ENCODE data around the gene CCDC6.

CCDC6 gene

GRCh38 chr10:59843748-59844147 is 62.6 kb downstream of the CCDC6 start:
- DNase-seq, result no peak

- no peak for DNase-seq
These were observed 66.8 kb downstream of the CCDC6 start for GRCh38 chr10:59839576-59839975.

DNA sequence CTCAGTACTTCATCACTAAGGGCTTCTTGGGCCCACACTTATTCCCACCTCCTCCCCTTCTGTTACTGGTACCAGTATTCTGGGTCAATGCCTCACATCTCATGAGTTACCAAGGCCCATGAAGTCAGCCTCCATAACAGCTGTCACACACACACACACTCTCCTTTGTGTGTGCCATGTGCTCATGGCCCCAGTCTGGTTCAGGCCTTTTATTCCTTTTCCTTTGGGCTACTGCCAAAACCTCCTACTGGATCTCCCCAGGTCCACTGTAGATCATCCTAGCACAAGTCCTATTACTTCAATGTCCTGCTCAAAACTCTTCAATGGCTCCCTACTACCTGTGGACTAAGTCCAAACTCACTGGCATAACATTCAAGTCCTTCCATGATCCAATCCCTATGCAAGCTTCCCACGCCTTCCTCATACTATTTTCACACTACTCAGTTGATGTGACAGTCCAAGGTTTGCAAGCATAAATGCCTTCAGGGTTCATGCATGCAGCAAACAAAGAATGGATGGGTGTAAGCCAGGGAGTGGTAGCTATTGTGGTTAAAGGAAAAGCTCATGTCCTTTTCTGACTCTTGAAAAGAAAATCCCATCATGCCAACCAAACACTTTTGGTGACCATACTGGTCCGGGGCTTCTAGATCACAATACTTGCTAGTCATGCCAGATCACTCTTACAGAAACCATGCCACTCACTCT is 68.1 kb downstream of the CCDC6 start:
- no peak for DNase-seq

- DNase-seq, result no peak
These were observed 72.5 kb downstream of the CCDC6 start for GRCh38 chr10:59833810-59834209.

- no peak for DNase-seq
These were observed 73.8 kb downstream of the CCDC6 start for GRCh38 chr10:59832506-59832905.

- DNase-seq, result no peak
These were observed 74.5 kb downstream of the CCDC6 start for GRCh38 chr10:59831658-59832503.

- no peak for DNase-seq
These were observed 75.6 kb downstream of the CCDC6 start for GRCh38 chr10:59830601-59831259.

DNA sequence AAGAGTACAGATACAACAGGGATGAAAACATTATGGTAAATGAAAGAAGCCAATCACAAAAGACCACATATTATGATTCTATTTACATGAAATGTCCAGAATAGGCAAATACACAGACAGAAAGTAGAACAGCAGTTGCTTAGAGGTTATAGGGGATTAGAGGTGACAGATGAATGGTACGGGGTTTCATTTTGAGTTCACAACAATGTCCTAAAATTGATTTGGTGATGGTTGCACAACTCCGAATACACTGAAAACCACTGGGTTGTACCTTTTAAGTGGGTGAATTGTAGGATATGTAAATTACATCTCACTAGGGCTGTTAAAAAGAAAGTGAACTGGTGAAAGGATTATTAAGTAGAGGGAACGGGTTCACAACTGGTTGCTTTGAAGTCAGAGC is 76.8 kb downstream of the CCDC6 start:
- DNase-seq, result no peak

DNA sequence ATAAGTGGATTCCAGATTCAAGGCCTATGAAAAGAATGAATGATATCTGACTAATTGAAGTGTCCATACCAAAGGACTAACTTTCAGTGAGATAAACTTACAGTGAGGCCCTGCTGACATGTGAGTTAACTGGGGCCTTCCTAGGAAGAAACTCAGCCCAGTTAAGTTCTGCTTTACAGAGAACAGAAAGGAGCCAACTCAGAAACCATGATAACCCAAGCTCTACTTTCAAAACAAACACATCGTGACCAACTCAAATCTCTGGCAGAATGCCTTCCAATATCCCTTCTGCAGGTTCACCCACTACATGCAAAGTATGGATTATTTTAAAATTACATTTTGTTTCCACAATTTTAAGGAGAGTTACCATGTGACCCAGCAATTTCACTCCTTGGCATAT is 77.3 kb downstream of the CCDC6 start:
- no peak for DNase-seq

GRCh38 chr10:59825932-59826331 is 80.4 kb downstream of the CCDC6 start:
- no peak for DNase-seq

DNA sequence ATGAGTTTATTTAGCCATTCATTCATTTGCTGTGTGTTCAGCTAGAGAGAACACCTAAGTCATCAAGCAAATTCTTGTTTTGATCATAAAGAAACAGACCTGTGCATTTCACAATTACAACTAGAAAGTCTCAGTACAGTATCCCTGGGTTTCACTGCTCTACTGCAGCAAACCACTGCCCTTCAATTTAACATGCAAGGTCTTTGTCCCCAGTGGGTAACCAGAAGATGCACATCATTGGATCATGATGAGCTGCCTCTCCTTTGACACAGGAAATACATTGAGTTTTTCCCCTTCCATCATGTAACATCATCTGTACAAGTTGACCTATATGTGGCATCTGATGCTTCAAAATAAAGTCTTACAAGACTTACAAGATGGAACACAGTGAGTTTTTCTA is 82.6 kb downstream of the CCDC6 start:
- DNase-seq, result no peak

DNA sequence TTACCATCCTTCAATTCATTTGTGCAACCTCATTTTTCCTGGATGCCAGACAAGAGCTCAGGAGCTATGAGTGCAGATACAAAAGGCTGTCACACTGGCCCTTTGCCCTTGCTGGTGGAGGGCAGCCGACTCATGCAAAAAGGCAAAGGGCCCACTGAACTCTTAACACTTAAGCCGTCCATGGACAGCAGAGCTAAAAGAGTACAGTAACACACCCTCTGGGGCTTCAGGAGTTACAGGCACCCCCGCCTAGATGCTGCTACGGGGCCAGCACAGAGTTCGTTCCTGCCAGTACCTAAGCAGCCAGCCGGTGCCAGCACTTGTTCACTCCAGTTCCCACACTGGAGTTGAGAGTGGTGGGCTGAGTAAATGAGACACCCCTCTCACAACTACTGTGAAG is 83.2 kb downstream of the CCDC6 start:
- DNase-seq, result no peak

DNA sequence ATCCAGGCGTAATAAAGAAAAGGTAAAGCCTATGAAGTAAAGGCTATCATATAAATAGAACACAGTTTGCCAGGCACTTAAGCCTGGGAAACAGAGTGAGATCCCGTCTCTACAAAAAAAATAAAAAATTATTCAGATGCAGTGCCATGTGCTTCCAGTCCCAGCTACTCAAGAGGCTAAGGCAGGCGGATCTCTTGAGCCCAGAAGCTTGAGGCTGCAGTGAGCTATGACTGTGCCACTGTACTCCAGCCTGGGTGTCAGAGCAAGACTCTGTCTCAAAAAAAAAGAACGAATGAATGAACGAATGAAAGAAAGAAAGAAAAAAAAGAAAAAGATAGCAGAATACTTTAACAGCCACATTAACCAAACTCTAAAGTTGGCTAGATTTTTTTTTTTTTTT is 85.9 kb downstream of the CCDC6 start:
- no peak for DNase-seq

DNA sequence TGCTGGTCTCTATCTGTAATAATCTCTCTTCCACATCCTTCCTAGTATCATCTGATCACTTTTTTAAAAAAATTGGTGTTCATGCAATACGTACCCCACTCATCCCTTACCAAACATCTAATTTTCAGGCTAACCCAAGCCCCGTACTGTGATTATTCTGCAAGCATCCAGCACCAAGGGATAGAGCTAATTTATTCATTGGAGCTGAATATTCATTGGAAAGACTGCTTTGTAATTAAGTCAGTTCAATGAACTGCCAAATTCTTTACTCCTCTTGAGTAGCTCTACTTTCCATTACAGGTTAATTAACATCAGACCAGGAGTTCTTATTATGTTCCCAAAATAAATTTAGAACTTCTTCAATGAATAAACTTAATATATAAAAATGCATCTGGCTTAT is 86.7 kb downstream of the CCDC6 start:
- DNase-seq, result no peak

GRCh38 chr10:59819265-59819664 is 87.1 kb downstream of the CCDC6 start:
- no peak for DNase-seq

DNA sequence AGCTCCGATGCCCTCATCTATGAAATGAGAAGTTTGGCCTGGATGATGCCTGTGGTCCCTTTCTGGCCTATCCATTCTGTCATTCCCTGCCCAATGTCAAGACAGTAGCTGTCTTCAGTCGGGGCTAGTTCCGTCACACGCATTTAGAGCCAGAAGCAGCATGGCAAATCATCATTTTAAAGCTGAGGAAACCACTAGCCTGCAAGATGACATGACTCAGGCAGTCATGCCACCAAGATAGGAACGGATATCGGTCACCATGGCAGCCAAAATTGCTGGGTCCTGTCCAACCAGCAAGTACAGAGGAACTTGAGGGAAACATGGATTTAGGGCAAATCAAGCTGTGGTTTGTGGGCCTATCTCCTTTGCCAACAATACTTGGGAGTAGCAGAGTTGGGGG is 88.6 kb downstream of the CCDC6 start:
- no peak for DNase-seq

GRCh38 chr10:59814878-59815277 is 91.5 kb downstream of the CCDC6 start:
- DNase-seq, result no peak

DNA sequence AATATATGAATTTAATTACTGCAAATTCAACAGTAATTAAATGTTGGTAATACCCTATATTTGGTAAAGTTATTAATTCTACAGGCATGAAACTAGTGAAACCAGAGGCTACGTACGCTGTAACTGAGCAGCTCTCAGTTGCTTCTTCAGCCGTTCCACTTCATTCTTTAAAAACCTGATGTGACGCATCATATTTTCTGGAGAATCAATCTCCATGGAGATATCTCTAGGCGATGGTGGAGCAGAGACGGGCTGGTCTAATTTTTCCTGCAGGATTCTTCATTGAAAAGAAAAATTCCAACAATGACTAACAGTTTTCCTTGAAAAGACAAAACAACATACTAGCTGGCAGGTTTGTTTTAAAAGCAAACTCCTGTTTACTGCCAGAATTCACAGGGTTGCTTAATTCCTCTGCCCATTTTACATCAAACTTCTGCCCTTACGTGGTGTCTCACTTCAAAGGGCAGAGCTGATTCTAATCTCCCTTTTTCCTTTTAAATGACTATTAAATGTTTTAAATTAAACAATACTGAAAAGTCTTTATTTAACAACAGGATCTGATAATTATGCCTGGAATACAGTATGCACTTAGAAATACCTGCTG is 93.7 kb downstream of the CCDC6 start:
- DNase-seq, result no peak

- DNase-seq, result no peak
These were observed 96.7 kb downstream of the CCDC6 start for GRCh38 chr10:59809644-59809974.

- peak; percentile 74 for DNase-seq
These were observed 97.3 kb downstream of the CCDC6 start for GRCh38 chr10:59808896-59809643.

GRCh38 chr10:59807629-59808620 is 98.4 kb downstream of the CCDC6 start:
- no peak for DNase-seq

DNA sequence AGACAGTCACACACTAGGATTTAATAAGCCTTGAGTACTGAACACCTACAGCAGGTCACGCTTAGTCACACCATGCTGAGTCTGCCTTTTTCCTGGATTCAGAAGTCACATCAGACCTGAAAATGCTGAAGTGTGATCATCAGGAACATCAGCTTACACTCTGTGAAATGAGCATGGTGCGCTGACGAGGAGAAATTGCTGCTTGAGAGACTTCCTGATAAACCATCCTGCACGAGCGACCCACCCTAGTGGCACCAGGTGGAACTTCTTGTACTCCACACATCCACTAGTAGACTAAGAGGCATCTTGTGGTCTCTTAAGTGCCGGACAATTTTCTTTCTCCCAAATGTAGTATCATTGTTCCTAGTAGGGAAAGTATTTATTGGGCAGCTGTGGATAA is 101.3 kb downstream of the CCDC6 start:
- no peak for DNase-seq
